ENCODE results near the gene FLT1. TPM values are rescaled to one million over a fixed set of nuclear protein-coding genes. Genes with fewer than 3 reads are reported as not detected.

FLT1 gene
- polyA plus RNA-seq, 1 donor, result 16.2 TPM

GRCh38 chr13:28299916-28300315 is 195.0 kb downstream of the FLT1 start:
- DNase-seq, result no peak

GRCh38 chr13:28297341-28297740 is 197.6 kb downstream of the FLT1 start:
- no peak for DNase-seq

DNA sequence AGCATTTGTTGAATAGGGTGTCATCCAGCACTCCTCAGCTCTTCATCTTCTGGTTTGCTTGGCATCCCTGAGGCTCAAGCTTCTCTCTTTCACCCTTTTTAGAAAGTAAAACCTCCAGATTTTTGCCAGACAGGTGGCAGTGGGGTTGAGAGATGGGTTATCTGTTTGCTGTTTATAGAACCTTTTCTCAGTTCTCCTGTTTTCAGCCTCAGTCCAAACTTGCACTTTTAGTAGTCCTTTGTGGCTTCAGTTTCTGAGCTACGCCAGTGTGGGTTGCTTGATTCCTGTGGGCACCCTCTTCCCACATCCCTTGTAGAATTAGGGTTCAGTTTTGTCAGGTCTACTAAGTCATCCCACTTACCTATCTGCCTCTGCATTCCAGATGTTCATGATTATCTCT is 208.7 kb downstream of the FLT1 start:
- DNase-seq, result no peak

DNA sequence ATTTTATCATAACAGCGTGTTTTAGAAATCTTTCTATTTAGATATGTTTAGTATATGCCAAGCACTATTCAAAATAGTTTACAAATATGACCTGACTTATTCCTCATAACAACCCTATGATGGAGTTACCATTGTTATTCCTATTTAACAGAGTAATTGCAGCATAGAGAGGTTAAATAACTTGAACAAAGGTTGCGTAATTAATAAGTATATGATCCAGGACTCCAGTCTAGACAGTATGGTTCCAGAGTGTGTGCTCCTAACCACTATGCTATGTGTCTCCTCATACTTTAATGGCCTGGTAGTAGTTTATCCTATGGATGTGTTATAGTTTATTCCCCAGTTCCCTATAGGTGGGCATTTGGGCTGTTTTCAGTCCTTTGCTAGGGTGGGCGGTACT is 211.3 kb downstream of the FLT1 start:
- no peak for DNase-seq

GRCh38 chr13:28282451-28282850 is 212.5 kb downstream of the FLT1 start:
- DNase-seq, result no peak

DNA sequence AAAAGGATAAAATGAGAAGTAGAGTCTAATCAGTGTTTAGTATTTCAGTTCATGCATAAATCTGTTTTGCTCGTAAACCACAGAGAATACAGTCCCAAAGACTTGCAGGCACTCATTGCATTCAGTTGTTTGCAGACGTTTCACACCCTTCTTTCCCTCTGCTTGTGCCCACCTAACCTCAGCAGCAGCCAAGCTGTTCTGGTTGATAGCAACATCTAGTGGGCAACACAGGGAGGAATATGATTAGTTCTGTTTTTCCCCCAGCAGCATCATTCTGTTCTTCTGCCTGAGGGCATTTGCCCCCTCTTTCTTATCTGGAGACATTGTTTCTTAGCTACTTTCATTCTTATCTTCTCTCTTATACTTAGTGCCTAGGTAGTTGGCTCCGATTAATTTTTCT is 221.0 kb downstream of the FLT1 start:
- no peak for DNase-seq

- DNase-seq, result no peak
Observed at GRCh38 chr13:28271056-28271840, 223.7 kb downstream of the FLT1 start.

DNA sequence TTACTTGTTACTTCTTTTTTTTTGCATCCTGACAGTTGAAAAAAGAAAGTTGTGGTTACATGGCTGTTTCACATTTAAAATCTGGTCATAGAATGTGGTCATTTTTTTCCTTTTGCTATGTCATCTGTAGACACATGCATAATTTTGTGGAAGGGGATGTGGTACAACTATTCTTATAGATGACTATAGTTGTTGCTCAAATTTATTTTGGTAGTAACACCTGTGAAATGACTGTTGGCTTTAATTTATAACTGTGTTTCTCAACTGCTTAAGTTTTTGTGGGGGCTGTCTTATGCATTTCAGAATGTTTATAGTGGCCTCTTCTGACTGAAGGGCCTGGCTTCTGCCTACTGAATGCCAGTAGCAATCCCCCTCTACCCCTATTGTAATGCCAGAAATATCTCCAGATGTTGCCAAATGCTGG is 226.1 kb downstream of the FLT1 start:
- DNase-seq, result no peak

DNA sequence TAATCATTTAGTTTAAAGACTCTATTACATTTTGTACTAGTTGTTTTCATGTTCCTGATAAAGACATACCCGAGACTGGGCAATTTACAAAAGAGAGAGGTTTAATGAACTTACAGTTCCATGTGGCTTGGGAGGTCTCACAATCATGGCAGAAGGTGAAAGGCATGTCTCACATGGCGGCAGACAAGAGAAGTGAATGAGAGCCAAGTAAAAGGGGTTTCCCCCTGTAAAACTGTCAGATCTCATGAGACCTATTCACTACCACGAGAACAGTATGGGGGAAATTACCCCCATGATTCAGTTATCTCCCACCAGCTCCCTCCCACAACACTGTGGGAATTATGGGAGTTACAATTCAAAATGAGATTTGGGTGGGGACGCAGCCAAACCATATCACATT is 227.4 kb downstream of the FLT1 start:
- DNase-seq, result no peak

GRCh38 chr13:28258417-28258816 is 236.5 kb downstream of the FLT1 start:
- no peak for DNase-seq

DNA sequence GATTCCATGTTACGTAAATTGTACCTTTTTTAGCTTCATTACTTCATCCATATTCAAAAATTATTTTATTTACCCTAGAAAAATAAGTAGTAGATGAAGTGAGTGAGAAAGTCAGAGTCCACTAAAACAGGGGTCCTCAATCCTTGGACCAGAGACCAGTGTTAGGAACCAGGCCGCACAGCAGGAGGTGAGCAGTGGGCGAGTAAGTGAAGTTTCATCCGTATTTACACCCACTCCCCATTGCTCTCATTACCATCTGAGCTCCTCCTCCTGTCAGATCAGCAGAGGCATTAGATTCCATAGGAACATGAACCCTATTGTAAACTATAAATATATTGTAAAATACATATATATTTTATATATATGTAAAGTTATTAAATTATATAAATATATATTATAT is 237.6 kb downstream of the FLT1 start:
- no peak for DNase-seq

- DNase-seq, result no peak
Observed at GRCh38 chr13:28252547-28252946, 242.4 kb downstream of the FLT1 start.

- no peak for DNase-seq
Observed at GRCh38 chr13:28251466-28251865, 243.5 kb downstream of the FLT1 start.

- no peak for DNase-seq
Observed at GRCh38 chr13:28250542-28250941, 244.4 kb downstream of the FLT1 start.

Other genes with a start within 250 kb of the FLT1 start
- gene POMP, start 164.0 kb upstream of the FLT1 start, polyA plus RNA-seq (ENCODE audit: insufficient read length), result 52.6 TPM
- 1.6 TPM for gene SLC46A3, start 223.8 kb upstream of the FLT1 start, polyA plus RNA-seq (ENCODE audit: insufficient read length)